Kidney (tissue), 14 donors: ENCODE results near the gene SEMA6A. TPM values are rescaled to one million over a fixed set of nuclear protein-coding genes. Genes with fewer than 3 reads are reported as not detected.
A peak's percentile ranks its signal among the peaks of the same experiment; 100 is the strongest.
"Not testable (repeated sequence)": the region's sequence is repeated elsewhere in the genome, so short reads cannot be mapped to it uniquely, and the experiment has no call there.

Experiments
- DNase-seq, 5 donors: peaks; one replicate each; pipeline ENCODE4 v3.0.0-alpha.2; 2013 to 2020
- FAIRE-seq: peaks from 2 replicates; lab custom pipeline; 2012; peaks lifted over from hg19 to GRCh38; lab: Jason Lieb, UNC
- H3K27ac ChIP-seq, 2 donors: one replicate each; pipeline ENCODE4 v1.7.0; 2013; ENCODE audit warnings: low read depth in 2 of 2, low read length in 2 of 2, inconsistent platforms in 1 of 2
- H3K27me3 ChIP-seq: one replicate; pipeline ENCODE4 v1.7.1; 2013; ENCODE audit warnings: low read length, inconsistent platforms; ENCODE audit not compliant: control insufficient read depth, insufficient read depth
- H3K36me3 ChIP-seq, 3 donors: one replicate each; pipeline versions ENCODE4 v1.7.0 to v1.7.1; 2013; ENCODE audit warnings: low read length in 3 of 3, control low read depth in 1 of 3, inconsistent platforms in 1 of 3; ENCODE audit not compliant: insufficient read depth in 3 of 3, control insufficient read depth in 2 of 3
- H3K4me1 ChIP-seq, 3 donors: one replicate each; pipeline versions ENCODE4 v1.7.0 to v1.7.1; 2013; ENCODE audit warnings: low read length in 3 of 3, inconsistent platforms in 1 of 3, low read depth in 1 of 3; ENCODE audit not compliant: control insufficient read depth in 2 of 3, insufficient read depth in 2 of 3
- H3K4me3 ChIP-seq, 3 donors: one replicate each; pipeline versions ENCODE4 v1.7.0 to v1.8.1; 2013; ENCODE audit warnings: low read length in 3 of 3, control low read depth in 1 of 3, inconsistent platforms in 1 of 3
- H3K9ac ChIP-seq, 3 donors: one replicate each; pipeline versions ENCODE4 v1.7.0 to v1.7.1; 2013; ENCODE audit warnings: low read length in 3 of 3, control low read depth in 1 of 3, inconsistent platforms in 1 of 3
- H3K9me3 ChIP-seq, 3 donors: one replicate each; pipeline versions ENCODE4 v1.7.0 to v1.7.1; 2013; ENCODE audit warnings: low read length in 3 of 3, control low read depth in 1 of 3, inconsistent platforms in 1 of 3; ENCODE audit not compliant: control insufficient read depth in 2 of 3, insufficient read depth in 1 of 3
- CTCF ChIP-seq: IDR thresholded peaks from 3 replicates; pipeline ENCODE4 v1.5.1; 2012; ENCODE audit warnings: mild to moderate bottlenecking, moderate library complexity, borderline replicate concordance; ENCODE audit not compliant: insufficient read depth; ENCODE audit errors: extremely low read depth
- intact Hi-C: fragments of 100-400 bp; cut with DNase I; formaldehyde crosslinking; loops from one replicate; pipeline ENCODE4 v1.11.1; 2022
- polyA plus RNA-seq: library from polyadenylated mRNA; stranded (reverse); fragments of 350-450 nt; fragmentation: Illumina TruSeq; extraction: RNeasy Lipid Tissue Mini Kit (QIAGEN cat#74804); gene quantifications from one replicate; pipeline ENCODE4 v1.2.3, GENCODE V29; 2014; ENCODE audit warnings: low read depth, low replicate concordance; ENCODE audit not compliant: insufficient read depth
- total RNA-seq: library from RNA; stranded (reverse); fragmentation: NEBNext Ultra II Directional; extraction: Animal tissue kit (Norgen Biotek cat#: 25700); gene quantifications from one replicate; pipeline ENCODE4 v1.2.1, GENCODE V29; 2021
- donor health status: control.
- donor health status: control.
- donor health status: control.
- donor health status: control.
- donor health status: control.
- donor health status: DM: yes; HTN: yes; CAD: no.
- donor health status: Normal renal cell carcinoma (clear cell type).

The SEMA6A gene
- total and polyA plus RNA-seq, 2 donors from 2014 or later: 4.0 to 51.6 TPM

- H3K9ac ChIP-seq: no peak overlapping the region
- no peaks in the 10 kb centered on the region for H3K9me3 ChIP-seq
- FAIRE-seq (no peak), DNase-seq (no peak)
- no peak overlapping the region for H3K4me3 ChIP-seq
- H3K27me3 ChIP-seq: no peaks in the 10 kb centered on the region
- intact Hi-C loops: no loop called here
- TF ChIP-seq CTCF: no peak
- H3K27ac ChIP-seq: no peak overlapping the region
- H3K4me1 ChIP-seq: peaks cover 5 to 13% (median 8%) of the 10 kb centered on the region in 3 donors
- H3K36me3 ChIP-seq: no peaks in the 10 kb centered on the region
Measured at GRCh38 chr5:116524051-116524904, 50.3 kb downstream of the SEMA6A start.

DNA sequence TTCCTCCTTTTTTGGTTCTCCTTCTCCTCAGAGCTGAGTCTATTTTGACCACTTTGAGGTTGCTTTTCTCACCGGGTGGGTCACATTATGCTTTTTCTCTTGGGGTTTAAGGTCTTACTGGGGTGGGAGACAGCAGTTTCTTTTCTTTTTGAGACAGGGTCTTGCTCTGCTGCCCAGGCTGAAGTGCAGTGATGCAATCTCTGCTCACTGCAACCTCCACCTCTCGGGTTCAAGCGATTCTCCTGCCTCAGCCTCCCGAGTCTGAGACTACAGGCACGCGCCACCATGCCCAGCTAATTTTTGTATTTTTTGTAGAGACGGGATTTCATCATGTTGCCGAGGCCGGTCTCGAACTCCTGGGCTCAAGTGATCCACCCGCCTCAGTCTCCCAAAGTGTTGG, 51.4 kb downstream of the SEMA6A start:
- H3K9ac ChIP-seq, intact Hi-C loops, H3K4me1 ChIP-seq, DNase-seq, H3K27ac ChIP-seq, H3K9me3 ChIP-seq, H3K36me3 ChIP-seq, H3K27me3 ChIP-seq, FAIRE-seq, H3K4me3 ChIP-seq: not testable (repeated sequence)

GRCh38 chr5:116522356-116523136, 52.1 kb downstream of the SEMA6A start:
- TF ChIP-seq CTCF: no peak
- Histone ChIP-seq H3K27ac (no peak overlapping the region), H3K4me1 (peaks cover 0 to 4% (median 3%) of the 10 kb centered on the region in 3 donors), H3K9me3 (no peaks in the 10 kb centered on the region), H3K9ac (no peak overlapping the region), H3K36me3 (no peaks in the 10 kb centered on the region), H3K4me3 (no peak overlapping the region), H3K27me3 (no peaks in the 10 kb centered on the region)
- no peak for FAIRE-seq
- intact Hi-C loops: no loop called here
- no peak for DNase-seq

DNA sequence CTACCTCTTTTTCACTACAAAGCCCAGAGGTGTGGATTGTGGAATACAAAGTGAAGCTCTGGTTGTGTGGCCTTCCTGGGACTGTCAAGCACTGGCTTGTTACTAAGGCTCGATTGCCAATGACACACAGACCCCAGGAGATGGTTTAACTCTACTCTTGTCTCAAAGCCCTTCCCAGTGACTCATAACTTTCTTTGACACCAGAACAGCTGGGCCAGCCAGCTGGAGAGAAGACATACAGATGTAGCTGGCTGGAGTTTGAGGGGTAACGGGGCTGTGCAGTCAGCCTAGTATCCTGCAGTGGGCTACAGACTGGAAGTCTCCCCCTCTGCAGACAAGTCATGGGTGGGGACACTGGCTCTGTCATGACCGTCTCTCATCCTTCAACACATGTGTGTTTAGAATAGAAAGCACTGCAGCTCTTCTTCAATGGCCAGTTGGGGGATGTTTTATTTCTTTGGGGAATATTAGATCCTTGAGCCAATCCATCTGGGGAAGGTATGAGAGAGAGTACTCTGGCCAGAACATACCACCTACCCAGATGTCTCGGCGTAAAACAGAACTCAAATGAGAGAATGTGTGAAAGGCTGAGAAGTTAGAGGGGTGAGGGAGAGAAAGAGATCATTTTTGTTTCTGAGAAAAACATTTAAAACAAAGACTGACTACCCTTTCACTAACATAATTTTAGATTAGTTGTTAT, 53.3 kb downstream of the SEMA6A start:
- H3K9ac ChIP-seq: no peak overlapping the region
- TF ChIP-seq CTCF: no peak
- H3K27me3 ChIP-seq: no peaks in the 10 kb centered on the region
- H3K4me3 ChIP-seq: no peak overlapping the region
- DNase-seq (peak in 1 of 5 donors; percentile 77), FAIRE-seq (no peak)
- no peak overlapping the region for H3K27ac ChIP-seq
- H3K36me3 ChIP-seq: no peaks in the 10 kb centered on the region
- no peaks in the 10 kb centered on the region for H3K9me3 ChIP-seq
- peaks cover 0 to 3% (median 0%) of the 10 kb centered on the region in 3 donors for H3K4me1 ChIP-seq
- intact Hi-C loops: no loop called here
